GM18508 (cell line): ENCODE data around the gene GALNT13.

Experiments used
- ATAC-seq: cut with Tn5 transposase; IDR thresholded peaks from one replicate; pipeline ENCODE4 v1.9.1; 2021; ENCODE audit warnings: moderate number of reproducible peaks; ENCODE audit not compliant: insufficient read depth, unreplicated experiment

GALNT13 gene

DNA sequence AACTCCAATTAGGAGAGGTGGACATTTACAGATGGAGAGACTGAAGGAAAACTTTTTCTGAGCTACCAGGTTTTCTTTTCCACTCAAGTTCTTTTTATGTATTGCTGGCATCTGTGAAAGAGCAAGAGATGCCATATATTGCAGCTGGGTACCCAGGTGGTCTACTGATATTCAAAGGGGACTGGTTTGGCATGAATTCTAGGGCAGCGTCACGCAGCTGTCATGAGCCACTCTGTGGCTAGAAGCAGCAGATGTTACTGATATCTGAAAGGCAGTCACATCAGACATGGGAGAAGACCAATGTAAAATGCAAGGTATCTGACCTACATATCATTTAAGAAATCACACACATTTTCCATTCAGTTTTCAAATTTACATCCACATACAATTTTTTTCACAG is 408.8 kb downstream of the GALNT13 start:
- ATAC-seq, result no peak

DNA sequence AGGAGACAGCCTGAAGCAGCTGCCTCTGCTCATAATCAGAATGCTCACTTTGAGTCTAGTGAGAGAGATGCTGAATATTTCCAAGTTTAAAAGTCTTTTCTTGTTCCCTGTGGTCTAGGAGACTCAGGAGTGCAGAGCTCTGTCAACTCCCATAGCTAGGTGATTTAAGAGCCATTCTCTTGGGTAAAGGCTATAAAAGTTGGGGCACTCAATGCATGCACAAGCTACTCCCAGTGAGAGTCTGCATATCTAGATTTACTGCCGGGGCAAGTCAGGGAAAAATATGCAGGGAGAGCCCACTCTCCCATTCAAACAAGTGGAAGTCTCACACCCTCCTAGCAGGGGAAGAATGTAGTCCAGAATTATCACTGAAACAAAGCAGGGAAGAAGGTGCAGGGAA is 418.1 kb downstream of the GALNT13 start:
- no peak for ATAC-seq

DNA sequence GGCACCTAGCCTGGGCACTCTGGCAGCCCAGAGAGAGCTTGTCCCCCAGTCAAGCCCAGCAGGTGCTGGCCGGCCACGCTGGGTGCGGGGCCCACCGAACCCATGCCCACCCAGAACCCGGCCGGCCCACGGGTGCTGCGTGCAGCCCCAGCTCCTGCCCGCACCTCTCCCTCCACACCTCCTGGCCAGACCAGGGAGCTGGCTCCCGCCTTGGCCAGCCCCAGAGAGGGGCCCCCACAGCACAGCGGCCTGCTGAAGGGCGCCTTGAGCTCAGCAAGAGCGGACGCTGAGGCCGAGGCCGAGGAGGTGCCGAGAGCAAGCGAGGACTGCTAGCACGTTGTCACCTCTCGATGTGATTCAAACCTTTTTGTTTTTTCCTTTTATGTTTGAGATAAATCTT is 419.8 kb downstream of the GALNT13 start:
- no peak for ATAC-seq

DNA sequence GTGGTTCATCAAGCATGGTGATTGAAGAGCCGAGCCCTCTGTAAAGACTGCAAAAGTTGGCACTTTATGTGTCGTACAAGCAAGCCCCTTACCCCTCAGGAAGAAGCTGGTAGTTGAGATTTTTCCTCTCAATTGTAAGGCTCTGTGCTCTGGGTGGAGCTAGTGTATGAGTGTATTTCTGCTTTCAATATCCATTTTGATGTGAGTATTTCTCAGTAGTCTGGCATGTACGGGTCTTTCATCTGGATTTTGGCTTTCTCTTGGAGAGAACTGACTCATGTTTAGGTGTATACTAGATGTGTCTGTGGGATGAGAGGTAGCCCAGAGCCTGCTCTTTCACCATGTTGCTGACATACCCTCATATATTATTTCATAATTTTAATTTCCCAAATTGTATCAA is 420.2 kb downstream of the GALNT13 start:
- ATAC-seq, result no peak

DNA sequence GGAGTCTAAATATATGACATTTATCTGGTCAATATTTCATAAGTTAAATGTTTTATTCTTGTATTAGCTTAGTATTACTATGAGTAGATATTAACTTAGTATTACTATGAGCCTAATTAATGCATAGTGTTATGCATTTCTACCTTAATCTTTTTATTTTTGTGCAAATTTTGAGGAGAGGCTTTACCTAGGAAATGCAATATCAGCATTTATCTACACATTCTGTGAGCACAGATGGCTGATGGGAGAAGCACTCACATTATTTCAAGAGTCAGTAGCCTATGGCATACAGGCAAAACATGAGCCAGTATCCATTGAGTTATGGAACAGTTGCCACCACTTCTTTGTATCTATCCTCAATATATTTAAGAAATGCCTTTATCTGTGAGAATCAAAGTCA is 422.1 kb downstream of the GALNT13 start:
- ATAC-seq, result no peak

DNA sequence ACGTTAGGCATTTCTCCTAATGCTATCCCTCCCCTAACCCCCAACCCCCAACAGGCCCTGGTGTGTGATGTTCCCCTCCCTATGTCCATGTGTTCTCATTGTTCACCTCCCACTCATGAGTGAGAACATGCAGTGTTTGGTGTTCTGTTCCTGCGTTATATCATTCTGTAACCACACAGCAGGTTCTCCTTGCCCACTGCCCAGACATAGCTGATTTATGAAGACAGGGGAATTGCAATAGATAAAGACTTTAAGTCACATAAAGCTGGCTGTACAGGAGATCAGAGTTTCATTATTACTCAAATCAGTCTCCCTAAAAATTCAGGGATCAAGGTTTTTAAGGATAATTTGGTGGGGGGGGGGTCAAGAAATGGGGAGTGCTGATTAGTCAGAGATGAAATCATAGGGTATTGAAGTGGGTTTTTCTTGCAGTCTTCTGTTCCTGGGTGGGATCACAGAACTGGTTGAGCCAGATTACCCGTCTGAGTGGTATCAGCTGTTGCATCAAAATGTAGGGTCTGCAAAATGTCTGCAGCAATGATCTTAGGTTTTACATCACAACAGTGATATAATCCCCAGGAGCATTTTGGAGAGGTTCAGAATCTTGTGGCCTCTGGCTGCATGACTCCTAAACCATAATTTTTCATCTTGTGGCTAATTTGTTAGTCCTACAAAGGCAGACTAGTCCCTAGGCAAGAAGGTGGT is 434.7 kb downstream of the GALNT13 start:
- ATAC-seq, result no peak

DNA sequence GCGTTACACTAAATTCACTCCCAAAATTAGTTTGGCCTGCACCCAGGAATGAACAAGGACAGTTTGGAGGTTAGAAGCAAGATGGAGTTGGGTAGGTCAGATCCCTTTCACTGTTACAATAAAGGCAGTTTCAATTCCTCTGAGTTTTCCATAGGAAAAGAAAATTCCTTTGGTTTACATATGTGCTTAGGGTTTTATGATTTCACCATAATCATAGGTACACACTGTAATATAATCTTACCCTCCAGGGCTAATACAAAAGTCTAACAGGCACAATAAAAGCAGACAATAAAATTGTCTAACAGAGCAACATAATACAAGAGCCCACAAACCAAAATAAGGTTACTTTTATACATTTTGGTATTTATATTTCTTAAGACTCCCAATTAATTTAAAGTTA is 435.3 kb downstream of the GALNT13 start:
- ATAC-seq, result no peak

DNA sequence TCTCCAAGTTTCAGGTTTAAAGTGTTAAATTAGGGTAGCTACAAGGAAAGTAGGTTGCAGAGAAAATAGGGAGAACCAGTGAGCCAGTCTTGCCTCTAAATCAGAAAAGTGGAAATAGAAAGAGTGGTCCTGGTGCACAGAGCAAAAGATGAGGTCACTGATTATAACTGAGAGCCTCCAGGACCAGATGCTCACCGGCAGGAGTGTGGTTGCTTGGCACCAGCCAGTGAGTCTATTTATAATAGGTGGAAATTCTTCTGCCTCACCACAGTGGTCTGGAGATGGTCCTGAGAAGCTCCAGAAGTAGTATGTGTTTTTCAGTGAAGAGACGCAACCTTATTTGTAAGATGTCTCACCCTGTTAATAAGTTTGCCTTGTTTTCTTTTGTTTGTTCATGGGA is 452.9 kb downstream of the GALNT13 start:
- no peak for ATAC-seq

DNA sequence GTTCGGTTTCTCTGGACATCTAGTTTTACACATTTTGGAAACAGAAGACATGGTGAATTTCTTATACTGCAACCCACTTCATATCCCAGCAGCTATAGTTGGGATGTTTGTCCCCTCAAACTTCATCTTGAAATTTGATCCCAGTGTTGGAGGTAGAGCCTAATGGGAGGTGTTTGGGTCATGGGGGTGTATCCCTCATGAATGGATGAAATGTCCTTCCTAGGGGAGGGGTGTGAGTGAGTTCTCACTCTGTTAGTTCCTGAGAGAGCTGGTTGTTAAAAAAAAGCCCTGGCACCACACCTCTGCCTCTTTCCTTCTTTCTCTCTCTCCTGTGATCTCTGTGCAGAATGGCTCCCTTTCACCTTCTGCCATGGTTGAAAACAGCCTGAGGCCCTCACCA is 457.8 kb downstream of the GALNT13 start:
- ATAC-seq, result no peak

DNA sequence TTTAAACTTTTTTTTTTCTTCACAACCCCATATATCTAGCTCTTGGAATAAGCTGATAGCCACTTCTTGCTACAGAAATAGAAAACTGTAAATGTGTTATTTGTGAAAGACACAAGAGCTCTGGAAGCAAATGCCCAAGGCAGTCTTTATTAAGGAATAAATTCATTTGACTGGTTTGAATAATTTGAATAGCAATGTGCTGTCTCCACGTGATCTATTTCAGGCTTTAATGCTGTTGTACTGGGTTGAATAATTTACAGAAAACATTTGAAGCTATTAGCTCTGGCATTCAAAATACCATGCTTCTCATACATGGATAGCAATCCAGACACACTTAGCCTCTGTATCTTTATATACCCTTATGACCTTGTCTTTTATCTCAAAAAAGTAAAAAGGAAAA is 460.1 kb downstream of the GALNT13 start:
- no peak for ATAC-seq

DNA sequence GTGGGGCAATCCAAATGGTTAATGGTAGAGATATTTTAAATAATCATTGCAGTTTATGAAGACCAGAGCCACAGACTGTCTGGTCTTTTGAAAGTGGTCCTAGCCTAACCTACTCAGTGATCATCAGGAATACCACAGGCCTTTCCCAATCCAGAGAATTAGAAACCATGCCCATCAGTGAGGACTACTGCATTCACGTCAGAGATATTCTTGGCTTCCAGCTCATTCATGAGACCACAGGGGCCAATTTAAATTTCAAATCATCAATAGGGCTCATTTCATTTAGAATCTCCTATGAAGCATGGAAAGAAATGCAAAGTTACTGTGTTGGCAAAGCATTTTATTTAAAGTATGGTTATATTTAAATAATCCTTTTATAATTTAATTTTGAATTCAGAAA is 464.5 kb downstream of the GALNT13 start:
- ATAC-seq, result no peak

DNA sequence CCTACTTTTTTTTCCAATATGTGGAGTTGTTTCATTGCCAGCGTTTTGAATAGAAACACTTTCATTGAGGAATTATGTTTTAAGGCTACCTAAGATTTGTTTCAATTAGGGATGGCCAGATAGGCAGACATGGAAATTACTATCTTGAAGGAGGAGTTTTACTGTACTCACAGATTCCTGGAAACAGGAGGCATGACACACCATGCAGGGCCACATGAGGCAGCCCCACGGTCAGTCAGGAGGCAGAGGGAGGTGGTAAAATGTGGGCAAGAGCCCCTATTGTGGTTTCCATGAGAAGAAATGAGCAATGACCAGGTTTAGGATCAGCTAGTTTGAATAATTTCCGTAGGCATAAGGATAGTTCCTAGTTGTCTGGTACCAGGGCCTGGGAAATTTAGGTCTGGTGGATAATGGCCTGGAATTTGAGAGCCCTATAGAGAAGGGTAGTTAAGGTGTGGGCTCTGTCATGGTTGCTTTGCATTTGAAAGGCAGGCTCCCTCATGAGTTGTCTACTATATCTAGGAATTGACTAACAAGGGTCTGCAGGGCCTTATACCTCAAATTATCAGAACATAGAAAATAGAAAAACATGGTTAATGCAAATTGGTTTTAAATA is 466.7 kb downstream of the GALNT13 start:
- ATAC-seq, result no peak

DNA sequence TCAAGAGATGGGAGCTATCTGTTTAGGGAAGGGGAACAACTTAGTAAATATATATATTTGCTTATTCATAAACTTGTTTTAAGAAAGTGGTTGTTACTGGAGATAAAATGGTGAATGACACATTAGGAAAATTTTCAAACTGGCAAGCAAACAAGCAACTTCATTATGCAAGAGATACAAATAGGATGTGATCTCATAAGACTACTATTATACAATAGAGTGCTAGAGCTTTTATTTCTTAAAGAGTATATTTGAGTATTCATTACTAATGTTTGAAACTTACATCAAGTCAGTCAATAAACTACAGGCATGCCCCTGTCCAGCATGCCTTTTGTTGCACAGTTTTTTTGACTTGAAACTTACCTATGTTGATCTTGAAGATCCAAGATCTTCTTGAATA is 471.6 kb downstream of the GALNT13 start:
- no peak for ATAC-seq

DNA sequence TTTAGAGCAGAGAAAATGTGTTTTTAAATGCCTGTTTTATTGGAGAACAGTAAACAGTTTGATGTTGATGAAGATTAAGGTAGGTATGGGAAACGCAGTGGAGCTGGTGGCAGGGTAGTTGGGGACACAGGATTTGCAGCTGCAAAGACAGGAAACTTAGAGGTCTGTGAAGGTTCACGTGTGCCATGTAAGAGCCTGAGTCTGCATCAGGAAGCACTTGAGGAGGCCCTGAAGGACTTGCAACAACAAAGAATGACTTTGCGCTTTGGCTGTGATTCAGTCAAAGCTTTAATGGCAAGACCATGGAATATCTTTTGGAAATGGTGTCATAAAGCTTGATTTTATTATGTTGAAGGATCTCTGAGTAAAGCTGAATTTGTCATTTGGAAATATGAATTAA is 479.2 kb downstream of the GALNT13 start:
- no peak for ATAC-seq

DNA sequence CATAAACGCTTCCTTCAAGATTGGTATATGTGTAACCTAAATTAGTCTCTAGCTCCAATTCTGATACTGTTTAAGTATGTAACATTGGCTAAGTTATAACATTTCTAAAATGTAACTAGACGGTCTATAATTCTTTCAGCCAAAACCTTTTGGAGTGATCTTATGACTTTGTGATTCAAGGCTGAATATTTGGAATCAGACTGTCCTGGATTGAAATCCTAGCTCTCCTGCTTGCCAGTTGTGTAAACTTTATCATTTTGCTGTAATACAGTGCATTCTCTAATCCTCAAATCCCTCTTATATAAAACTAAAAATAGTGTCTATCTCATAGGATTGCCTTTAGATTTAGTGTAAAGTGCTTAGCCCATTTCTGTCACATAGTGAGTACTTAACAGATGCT is 489.6 kb downstream of the GALNT13 start:
- ATAC-seq, result no peak

DNA sequence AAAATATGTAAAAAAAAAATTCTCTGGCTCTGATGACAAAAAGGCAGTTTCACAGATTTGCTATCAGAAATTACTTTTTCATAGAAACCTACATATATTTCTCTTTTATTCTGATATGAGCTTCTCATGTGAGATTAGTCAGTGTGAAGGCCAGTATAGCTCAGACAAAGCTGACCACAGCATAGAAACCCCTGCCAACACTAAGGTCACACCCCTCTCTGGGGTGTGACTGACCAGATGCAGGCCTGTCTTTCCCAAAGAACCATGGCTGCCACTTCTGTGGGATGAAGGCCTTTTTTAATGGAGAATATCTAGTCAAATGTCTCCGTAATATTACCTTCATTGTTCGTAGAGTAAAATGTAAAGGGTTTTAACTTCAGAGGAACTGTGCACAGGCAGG is 496.4 kb downstream of the GALNT13 start:
- ATAC-seq, result no peak

DNA sequence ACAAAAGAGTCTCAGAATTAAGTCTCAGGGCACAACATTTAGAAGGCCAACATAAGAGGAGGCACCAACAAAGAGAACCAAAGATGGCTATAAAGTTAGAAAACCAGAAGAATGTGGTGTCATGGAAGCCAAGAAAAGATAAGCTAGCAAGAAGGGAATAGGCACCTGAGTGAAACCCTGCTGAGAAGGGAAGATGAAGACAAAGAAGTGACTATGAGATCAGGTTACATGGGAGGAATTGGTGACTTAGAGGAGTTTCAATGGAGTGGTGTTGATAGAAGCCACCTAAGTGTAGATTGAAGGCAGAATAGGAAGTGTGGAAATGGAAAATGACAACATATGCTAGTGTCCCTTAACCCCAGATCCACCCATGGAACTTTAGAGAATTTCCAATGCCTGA is 499.2 kb downstream of the GALNT13 start:
- no peak for ATAC-seq

DNA sequence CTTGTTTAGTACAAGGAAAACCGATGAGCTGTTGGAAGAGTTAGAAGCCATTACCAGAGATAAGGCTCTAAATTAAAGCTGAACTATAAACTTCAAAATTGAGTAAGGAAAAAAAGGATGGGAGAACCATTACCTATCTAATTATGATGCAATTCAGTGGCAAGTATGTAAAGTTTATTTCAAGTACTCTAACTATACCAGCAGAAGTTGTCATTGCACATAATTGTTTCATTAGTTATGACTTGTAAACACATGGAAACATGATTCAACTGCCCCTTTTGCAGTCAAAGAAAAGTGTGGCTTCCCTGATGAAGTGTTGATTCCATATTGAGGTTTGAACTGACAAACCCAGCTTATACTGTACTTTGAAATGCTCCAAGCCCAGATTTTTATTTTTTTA is 502.7 kb downstream of the GALNT13 start:
- ATAC-seq, result no peak

DNA sequence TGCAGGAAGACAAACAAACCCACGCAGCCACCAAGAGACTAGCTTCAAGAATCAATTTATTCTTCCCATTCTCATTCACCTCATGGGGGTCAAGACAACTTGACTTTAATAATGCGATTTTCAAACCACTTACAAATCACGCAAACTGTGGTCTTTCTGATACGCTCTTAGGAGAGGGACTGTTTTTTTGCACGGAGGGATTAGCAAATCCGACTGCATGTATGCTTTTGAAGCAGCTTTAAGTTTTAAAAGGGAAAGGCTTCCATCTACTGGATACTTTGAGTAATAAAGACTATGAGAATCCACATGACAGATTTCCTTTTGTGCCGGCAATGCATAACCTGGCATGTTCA is 503.8 kb downstream of the GALNT13 start:
- ATAC-seq, result no peak

DNA sequence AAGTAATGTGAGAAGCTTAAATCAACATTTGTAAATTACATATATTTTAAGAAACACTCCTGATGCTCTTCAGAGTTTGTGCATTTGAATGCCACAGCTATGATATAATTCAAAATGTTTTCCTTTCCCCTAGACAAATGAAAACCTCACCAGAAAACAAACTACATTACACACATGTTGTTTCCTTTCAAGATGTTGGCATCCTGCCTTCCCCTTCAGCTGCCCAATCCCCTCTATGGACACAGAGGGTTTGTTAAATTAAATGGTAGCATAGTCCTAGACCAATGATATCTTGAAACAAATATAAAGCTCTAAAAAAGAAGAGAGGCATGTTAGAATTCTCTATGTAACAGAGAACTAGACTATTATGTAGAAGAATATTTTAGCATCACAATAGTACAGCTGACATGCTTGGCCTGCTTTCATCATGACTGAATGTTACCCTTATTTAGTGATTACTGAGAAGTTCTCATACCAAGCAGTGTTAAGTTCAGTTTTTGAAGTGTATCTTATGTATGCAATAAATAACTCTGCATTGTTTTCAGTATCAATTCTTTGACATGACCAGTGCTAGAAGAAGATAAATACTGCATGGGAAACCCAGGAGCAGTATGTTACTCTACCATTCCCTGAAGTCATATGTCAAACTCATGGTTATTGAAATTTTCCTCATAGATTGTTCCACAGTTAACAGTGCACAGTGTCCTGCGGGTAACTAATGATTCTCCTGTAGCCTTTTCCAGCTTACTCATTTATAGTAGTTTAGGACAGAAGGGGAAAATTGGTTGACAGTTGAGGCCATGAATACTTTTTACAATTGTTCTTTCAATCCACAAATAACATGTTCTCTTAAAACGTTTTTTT is 510.4 kb downstream of the GALNT13 start:
- no peak for ATAC-seq

DNA sequence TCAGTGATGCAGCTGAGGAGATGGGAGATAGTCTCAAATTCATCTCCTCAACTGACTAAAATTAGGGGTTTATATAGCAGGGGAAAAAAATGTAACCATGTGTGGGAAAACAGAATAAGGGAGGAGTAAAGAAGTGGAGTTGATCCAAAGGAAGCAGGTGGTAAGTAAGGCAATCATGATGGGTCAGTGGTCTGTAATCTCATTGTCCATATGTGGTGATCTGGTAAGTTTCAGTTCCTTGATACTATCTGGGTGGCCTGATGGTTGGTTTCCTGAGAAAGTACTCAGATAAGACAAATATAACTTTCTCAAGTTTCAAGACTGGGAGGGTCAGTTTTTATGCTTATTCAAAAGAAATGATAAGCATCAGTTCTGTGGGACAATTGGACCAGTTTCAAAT is 514.5 kb downstream of the GALNT13 start:
- ATAC-seq, result no peak

DNA sequence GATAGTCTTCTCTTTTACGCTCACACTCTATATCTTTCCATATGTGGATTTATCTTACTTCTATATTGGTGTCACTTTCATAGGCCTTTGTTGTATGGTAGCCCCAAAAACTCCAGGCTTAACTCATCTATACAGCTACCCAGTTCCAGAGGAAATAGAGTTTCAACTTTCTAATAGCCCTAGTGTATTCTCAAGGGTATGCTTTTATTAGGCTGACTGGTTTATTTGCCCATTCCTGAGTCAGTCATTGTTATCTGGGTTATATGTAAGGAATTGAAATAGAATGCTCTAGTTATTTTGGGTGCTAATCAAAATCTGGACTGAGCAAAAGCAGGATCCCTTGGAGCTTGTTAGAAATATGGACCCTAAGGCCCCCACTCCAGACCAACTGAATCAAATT is 519.3 kb downstream of the GALNT13 start:
- no peak for ATAC-seq
